D721Med (cell line): Measurements from ENCODE around the gene CCDC54.

Source experiments
- DNase-seq: peaks from one replicate; pipeline ENCODE4 v3.0.0; 2011; ENCODE audit warnings: low spot score; ENCODE audit not compliant: insufficient read length
- FAIRE-seq: peaks from 2 replicates; lab custom pipeline; 2011; peaks lifted over from hg19 to GRCh38; lab: Jason Lieb, UNC
- TF ChIP-seq, protein P1 (sequence below): IDR thresholded peaks from 2 replicates; pipeline ENCODE4 v1.5.1; 2012; ENCODE audit warnings: mild to moderate bottlenecking, control low read depth; ENCODE audit not compliant: insufficient read depth; ENCODE audit errors: missing control alignments

CCDC54 gene

DNA sequence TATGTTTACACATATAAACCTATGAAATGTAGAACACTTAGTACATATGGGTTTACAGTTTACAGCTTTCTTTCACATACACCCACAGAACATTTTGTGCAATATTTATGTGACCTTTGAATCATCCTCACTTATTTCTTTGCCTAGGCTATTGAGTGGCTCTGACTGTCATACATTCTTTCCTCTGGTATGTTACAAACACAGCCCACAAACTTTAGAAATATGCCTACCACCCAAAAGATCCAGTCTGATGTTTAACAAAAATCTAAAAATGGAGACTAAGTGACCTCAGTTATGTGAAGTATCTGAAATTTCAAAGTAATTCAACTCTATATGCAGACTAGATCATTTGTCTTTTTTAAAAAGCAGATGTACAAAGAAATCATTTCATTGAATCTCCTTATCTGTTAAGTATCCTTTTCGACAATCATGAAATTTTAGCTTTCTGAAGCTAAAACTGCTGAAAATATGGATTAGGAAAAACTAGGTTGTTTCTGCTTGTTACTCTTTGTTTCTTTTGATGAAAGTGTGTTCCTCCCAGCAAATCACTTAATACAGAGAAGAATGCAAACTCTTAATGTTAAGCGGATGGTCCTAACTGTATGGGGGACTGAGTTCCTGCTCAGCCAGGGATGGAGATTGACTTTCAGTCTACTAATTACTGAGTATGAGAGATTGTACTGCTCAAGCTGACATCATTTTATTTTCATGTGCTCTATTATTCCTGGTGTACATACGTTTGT, 27.7 kb downstream of the CCDC54 start:
- DNase-seq (no peak), FAIRE-seq (no peak)
- TF ChIP-seq, protein P1, sequence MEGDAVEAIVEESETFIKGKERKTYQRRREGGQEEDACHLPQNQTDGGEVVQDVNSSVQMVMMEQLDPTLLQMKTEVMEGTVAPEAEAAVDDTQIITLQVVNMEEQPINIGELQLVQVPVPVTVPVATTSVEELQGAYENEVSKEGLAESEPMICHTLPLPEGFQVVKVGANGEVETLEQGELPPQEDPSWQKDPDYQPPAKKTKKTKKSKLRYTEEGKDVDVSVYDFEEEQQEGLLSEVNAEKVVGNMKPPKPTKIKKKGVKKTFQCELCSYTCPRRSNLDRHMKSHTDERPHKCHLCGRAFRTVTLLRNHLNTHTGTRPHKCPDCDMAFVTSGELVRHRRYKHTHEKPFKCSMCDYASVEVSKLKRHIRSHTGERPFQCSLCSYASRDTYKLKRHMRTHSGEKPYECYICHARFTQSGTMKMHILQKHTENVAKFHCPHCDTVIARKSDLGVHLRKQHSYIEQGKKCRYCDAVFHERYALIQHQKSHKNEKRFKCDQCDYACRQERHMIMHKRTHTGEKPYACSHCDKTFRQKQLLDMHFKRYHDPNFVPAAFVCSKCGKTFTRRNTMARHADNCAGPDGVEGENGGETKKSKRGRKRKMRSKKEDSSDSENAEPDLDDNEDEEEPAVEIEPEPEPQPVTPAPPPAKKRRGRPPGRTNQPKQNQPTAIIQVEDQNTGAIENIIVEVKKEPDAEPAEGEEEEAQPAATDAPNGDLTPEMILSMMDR, result no peak

- TF ChIP-seq, protein P1, result no peak
- FAIRE-seq (no peak), DNase-seq (no peak)
These were observed 30.1 kb downstream of the CCDC54 start for GRCh38 chr3:107407355-107407754.

DNA sequence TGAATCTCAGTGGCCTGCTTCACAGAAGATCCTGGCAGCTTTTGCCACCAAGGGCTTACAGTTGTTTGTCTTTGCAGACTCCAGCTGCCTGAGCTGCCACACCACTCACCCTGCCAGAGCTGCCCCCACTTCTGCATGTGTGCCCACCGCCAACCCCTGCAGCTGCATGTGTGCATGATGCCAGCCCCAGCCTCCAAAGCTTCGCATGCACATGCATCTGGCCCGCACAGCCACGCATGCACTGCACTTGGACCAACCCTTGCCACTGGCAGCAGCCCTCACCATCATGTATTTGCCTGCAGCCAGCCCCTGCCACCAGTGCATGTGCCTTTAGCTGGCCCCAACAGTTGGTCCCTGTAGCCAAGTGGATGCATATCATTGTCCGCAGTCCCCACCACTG, 31.3 kb downstream of the CCDC54 start:
- TF ChIP-seq, protein P1, result no peak
- FAIRE-seq (no peak), DNase-seq (no peak)

- TF ChIP-seq, protein P1, result no peak
- DNase-seq, result no peak
- no peak for FAIRE-seq
These were observed 32.1 kb downstream of the CCDC54 start for GRCh38 chr3:107409365-107409764.

DNA sequence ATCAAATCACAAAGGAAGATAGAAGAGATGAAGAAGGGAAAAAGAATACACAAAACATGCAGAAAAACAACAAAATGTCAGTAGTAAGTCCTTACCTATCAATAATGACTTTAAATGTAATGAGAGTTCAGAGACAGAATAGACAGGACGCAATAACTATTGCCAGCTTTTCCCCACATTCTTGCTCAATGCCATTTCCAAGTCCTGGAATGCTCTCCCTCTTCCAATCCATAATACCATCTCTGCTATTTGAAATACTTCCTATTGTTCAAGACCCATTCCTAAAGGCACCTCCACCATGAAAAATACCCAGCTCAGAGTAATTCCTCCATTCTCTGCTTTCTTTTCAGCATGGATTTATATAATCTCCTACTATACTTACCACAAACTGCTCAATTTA, 33.4 kb downstream of the CCDC54 start:
- TF ChIP-seq, protein P1, result no peak
- DNase-seq (no peak), FAIRE-seq (no peak)

GRCh38 chr3:107411056-107411455, 33.8 kb downstream of the CCDC54 start:
- DNase-seq (no peak), FAIRE-seq (no peak)
- TF ChIP-seq, protein P1, result no peak

DNA sequence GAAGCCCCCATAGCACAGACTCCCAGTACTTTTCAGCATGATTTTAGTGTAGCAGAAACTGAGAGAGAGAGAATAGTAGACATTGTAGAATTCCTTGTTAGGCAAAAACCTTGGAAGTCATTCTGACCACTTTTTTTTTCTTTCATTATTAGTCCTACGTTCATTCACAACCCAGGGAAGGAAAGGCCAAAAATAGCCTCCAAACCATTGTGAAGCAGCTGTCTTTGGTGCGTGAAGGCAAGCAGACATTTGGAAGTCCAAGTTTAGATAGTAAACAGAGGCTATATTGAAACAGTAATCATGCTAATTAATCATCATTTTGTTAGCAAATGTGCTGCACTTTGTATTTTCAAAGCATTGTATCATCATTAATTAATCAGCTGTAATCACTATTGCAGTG, 34.5 kb downstream of the CCDC54 start:
- FAIRE-seq (no peak), DNase-seq (no peak)
- TF ChIP-seq, protein P1, result no peak
